Neutrophil (primary cell): ENCODE results near the gene KCNQ2.

Experiments used
- H3K27ac ChIP-seq: fragments of 200-600 bp; sonication (generic); 2 replicates; pipeline ENCODE4 v1.5.1; 2016; ENCODE audit warnings: mild to moderate bottlenecking, moderate library complexity
- H3K27me3 ChIP-seq: fragments of 200-600 bp; sonication (generic); 2 replicates; pipeline ENCODE4 v1.6.0; 2016; ENCODE audit warnings: mild to moderate bottlenecking
- H3K36me3 ChIP-seq: fragments of 200-600 bp; sonication (generic); 2 replicates; pipeline ENCODE4 v1.5.1; 2017
- H3K4me1 ChIP-seq, 2 experiments: fragments of 200-600 bp in 1 of 2; sonication (generic) in 1 of 2; 1 replicate in 1 of 2; 2 replicates in 1 of 2; pipeline versions ENCODE4 v1.5.1 to v1.6.1; 2013 to 2016; ENCODE audit warnings: low read depth in 1 of 2, low read length in 1 of 2, mild to moderate bottlenecking in 1 of 2, moderate library complexity in 1 of 2; ENCODE audit not compliant: control insufficient read depth in 1 of 2, insufficient read depth in 1 of 2
- H3K4me3 ChIP-seq, 2 experiments: fragments of 200-600 bp in 1 of 2; sonication (generic) in 1 of 2; 1 replicate in 1 of 2; 2 replicates in 1 of 2; pipeline ENCODE4 v1.5.1; 2013 to 2016; ENCODE audit warnings: low read depth in 1 of 2, low read length in 1 of 2, mild to moderate bottlenecking in 1 of 2, moderate library complexity in 1 of 2
- H3K9me3 ChIP-seq: fragments of 200-600 bp; sonication (generic); 2 replicates; pipeline ENCODE4 v1.5.1; 2016
- TF ChIP-seq, protein P1 (sequence below): fragments of 200-600 bp; sonication (generic); IDR thresholded peaks from 2 replicates; pipeline ENCODE4 v1.5.1; 2016; ENCODE audit warnings: antibody characterized with exemption

KCNQ2 gene

DNA sequence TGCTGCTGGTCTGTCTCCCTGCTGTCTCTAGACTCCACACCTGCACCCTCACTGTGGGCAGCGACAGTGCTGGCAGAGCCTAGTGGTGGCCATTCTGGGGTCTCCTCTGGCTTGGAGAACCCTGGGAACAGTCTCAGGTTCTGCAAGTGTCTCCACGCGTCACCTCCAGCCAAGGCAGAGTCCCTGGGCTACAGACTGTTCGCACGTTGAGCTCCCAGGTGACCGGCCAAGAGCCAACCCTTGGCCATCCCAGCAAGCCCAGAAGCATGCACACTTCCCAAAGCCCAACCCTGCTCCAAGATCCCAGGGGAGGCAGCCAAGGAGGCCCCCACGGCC is 21.6 kb upstream of the KCNQ2 start:
- Histone ChIP-seq H3K36me3 (no peaks in the 10 kb centered on the region), H3K4me1 (peaks cover 4 to 9% of the 10 kb centered on the region in 2 experiments), H3K27me3 (peaks cover 81% of the 10 kb centered on the region), H3K4me3 (no peak overlapping the region), H3K27ac (no peak overlapping the region), H3K9me3 (no peaks in the 10 kb centered on the region)
- TF ChIP-seq, protein P1, sequence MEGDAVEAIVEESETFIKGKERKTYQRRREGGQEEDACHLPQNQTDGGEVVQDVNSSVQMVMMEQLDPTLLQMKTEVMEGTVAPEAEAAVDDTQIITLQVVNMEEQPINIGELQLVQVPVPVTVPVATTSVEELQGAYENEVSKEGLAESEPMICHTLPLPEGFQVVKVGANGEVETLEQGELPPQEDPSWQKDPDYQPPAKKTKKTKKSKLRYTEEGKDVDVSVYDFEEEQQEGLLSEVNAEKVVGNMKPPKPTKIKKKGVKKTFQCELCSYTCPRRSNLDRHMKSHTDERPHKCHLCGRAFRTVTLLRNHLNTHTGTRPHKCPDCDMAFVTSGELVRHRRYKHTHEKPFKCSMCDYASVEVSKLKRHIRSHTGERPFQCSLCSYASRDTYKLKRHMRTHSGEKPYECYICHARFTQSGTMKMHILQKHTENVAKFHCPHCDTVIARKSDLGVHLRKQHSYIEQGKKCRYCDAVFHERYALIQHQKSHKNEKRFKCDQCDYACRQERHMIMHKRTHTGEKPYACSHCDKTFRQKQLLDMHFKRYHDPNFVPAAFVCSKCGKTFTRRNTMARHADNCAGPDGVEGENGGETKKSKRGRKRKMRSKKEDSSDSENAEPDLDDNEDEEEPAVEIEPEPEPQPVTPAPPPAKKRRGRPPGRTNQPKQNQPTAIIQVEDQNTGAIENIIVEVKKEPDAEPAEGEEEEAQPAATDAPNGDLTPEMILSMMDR, result no peak

DNA sequence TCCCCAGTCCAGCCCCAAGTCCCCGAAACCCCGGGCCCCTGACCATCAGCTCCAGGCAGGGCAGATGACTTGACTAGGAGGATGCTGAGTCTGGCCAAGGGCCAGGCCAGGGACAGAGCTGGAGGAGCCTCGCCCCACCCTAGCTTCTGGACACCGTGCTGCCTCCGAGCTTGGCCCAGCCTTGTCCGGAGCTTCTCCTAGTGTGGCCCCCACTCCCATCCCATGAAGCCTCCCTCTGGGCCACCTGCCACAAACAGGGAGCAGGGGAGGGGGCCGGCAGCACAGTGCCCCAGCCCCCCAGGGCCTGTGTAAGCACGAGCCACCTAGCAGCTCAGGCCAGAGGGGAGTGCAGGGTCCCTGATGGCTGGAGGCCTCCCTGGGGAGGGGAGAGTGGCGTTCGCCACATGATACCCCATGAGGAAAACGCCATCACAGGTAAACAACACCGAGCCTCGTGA is 21.1 kb upstream of the KCNQ2 start:
- no peak overlapping the region for H3K4me3 ChIP-seq
- H3K9me3 ChIP-seq, result no peaks in the 10 kb centered on the region
- H3K27ac ChIP-seq, result no peak overlapping the region
- H3K27me3 ChIP-seq, result peaks cover 81% of the 10 kb centered on the region
- TF ChIP-seq, protein P1, result no peak
- no peaks in the 10 kb centered on the region for H3K36me3 ChIP-seq
- peaks cover 4 to 7% of the 10 kb centered on the region in 2 experiments for H3K4me1 ChIP-seq

DNA sequence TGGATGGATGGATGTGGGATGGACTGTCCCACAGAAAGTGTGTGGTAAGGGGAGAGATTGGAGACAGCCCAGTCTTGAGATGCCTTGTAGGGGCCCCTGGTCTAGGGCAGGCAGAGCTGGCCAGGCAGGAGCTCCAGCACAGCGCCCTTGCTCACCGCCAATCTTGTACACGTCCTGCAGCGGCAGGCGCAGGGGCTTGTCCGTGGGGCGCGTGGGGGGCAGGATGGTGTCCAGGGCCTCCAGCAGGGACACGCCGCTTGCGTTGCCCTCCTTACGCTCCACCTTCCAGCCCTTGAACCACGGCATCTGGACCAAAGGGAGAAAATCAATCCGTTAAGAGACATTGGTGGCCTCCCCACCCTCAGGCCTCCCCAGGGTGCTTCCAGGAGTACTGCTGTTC is 20.5 kb upstream of the KCNQ2 start:
- peaks cover 4 to 7% of the 10 kb centered on the region in 2 experiments for H3K4me1 ChIP-seq
- no peaks in the 10 kb centered on the region for H3K36me3 ChIP-seq
- H3K27ac ChIP-seq, result no peak overlapping the region
- TF ChIP-seq, protein P1, result no peak
- no peaks in the 10 kb centered on the region for H3K9me3 ChIP-seq
- peaks cover 81% of the 10 kb centered on the region for H3K27me3 ChIP-seq
- H3K4me3 ChIP-seq, result no peak overlapping the region

DNA sequence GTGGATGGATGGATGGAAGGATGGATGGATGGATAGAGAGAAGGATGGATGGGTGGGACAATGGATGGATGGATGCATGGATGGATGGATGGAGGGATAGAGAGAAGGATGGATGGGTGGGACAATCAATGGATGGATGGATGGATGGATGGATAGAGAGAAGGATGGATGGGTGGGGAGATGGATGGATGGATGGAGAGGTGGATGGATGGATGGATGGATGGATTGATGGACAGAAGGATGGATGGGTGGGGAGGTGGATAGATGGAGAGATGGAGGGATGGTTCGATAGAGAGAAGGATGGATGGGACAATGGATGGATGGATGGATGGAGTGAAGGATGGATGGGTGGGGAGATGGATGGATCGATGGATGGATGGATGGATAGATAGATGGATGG is 20.1 kb upstream of the KCNQ2 start:
- H3K4me1 ChIP-seq, result peaks cover 4 to 7% of the 10 kb centered on the region in 2 experiments
- no peak overlapping the region for H3K4me3 ChIP-seq
- no peaks in the 10 kb centered on the region for H3K36me3 ChIP-seq
- peaks cover 81% of the 10 kb centered on the region for H3K27me3 ChIP-seq
- no peak overlapping the region for H3K27ac ChIP-seq
- no peaks in the 10 kb centered on the region for H3K9me3 ChIP-seq
- TF ChIP-seq, protein P1, result no peak

DNA sequence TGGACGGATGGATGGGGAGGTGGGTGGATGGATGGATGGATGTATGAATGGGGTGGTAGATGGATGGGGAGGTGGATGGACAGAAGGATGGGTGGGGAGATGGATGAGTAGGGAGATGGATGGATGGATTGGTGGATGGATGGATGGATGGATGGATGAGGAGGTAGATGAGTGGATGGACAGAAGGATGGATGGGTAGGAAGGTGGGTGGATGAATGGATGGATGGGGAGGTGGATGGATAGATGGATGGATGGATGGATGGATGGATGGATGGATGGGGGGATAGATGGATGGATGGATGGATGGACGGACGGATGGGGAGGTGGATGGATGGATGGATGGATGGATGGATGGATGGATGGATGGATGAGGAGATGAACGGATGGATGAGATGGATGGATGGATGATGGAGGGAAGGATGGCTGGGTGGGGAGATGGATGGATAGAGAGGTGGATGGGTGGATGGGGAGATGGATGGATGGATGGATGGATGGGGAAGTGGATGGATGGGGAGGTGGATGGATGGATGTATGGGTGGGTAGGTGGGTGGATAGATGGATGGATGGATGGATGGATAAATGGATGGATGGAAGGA is 19.3 kb upstream of the KCNQ2 start:
- peaks cover 4 to 7% of the 10 kb centered on the region in 2 experiments for H3K4me1 ChIP-seq
- no peak overlapping the region for H3K4me3 ChIP-seq
- H3K27me3 ChIP-seq, result peaks cover 81% of the 10 kb centered on the region
- H3K27ac ChIP-seq, result no peak overlapping the region
- no peaks in the 10 kb centered on the region for H3K36me3 ChIP-seq
- TF ChIP-seq, protein P1, result no peak
- no peaks in the 10 kb centered on the region for H3K9me3 ChIP-seq
